GM18520 (cell line): ENCODE measurements around the gene VAV2.

ENCODE experiments used
- ATAC-seq: cut with Tn5 transposase; IDR thresholded peaks from one replicate; pipeline ENCODE4 v1.9.1; 2021; ENCODE audit not compliant: unreplicated experiment

VAV2 gene

GRCh38 chr9:134027561-134027960 lies 35.4 kb upstream of the VAV2 start:
- ATAC-seq = no peak

GRCh38 chr9:134026981-134027380 lies 34.9 kb upstream of the VAV2 start:
- ATAC-seq = no peak

DNA sequence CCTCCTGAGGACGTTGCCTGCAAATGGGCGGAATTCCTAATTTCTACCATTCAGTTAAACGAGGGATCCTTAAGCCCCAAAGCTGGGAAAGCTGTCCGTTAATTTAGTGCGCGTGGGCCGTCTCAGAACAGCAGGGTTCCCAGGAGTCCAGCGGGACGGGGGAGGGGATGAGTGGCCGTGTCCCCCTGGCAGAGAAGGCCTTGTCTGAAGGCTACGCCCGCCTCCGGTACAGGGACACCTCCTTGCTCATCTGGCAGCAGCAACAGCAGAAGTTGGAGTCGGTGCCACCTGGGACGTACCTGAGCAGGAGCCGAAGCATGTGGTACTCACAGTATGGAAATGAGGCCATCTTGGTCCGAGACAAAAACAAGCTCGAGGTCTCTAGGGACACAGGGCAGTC lies 34.5 kb upstream of the VAV2 start:
- ATAC-seq = no peak

DNA sequence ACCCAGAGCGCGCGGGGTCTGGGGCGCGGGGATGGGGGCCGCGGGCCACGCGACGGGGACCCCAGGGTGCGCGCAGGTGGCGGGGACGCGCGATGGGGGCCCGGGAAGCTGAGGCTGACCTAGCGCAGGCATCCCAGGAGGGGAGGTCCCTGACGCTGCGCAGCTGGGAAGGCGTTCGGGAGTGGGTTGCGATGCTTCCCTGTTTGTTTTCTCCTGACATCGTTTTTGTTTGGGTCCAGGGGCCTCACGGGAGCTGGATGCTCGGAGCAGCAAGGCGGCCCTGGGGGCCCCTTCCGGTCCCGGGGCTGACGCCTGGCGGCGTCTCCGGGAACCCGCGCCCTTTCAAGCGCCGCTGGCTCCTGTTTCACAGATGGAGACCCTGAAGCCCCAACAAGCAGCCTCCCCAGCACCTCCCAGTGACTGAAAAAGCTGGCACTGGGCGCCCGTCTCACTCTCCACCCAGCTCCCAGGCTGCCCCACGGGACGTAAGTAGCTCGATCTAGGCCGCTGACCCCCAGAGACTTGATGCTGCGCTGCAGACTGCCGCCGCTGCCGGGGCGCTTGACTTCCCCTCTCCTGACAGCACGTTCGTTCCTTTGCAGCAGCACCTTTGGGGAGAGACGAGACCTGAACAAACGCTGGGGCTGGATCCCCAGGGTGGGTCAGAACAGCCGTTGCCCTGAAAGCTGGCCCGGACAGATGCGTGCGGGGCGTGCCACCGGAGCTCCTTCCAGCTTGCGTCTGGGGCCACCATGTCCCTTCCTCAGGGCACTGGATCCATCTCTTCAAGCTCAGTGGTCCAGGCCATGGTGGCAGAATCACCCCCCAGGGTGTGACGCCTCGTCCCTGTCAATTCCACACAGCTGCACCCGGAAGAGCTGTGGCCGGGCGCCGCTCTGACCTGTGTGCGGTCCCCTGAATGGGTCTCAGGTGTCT lies 33.8 kb upstream of the VAV2 start:
- ATAC-seq = no peak

GRCh38 chr9:134024828-134025605 lies 32.9 kb upstream of the VAV2 start, which contains the start of gene BRD3OS:
Gene BRD3OS (plus strand): TSS chr9:134025481. CDS start chr9:134026748, 1,267 bp downstream.
- peak; percentile 94 for ATAC-seq

DNA sequence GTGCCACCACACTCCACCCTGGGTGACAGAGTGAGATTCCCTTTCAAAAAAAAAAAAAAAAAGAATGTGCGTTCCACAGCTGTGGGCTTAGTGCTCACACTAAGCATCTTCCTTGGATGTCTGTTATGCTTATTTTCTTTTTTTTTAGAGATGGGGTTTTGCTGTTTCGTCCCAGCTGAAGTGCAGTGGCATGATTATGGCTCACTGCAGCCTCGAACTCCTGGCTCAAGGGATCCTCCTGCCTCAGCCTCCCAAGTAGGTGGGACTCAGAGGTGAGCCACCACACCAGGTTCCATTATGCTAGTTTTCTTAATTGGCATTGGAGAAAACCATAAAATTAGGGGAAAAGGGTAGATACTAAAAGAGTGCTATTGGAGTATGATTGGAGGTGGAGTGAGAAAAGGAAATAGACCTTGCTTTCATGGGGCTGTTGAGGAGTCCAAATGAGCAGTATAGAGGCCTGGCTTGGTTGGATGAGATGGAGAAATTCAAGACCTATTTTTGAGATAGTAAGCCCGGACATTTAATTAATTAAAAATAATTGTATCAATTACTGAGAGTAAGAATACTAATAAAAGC lies 32.2 kb upstream of the VAV2 start:
- ATAC-seq = no peak

- no peak for ATAC-seq
Observed at GRCh38 chr9:134014946-134015345, 22.8 kb upstream of the VAV2 start.

GRCh38 chr9:134011401-134011800 lies 19.3 kb upstream of the VAV2 start:
- ATAC-seq = no peak

- ATAC-seq = no peak
Observed at GRCh38 chr9:134010310-134011173, 18.4 kb upstream of the VAV2 start.

DNA sequence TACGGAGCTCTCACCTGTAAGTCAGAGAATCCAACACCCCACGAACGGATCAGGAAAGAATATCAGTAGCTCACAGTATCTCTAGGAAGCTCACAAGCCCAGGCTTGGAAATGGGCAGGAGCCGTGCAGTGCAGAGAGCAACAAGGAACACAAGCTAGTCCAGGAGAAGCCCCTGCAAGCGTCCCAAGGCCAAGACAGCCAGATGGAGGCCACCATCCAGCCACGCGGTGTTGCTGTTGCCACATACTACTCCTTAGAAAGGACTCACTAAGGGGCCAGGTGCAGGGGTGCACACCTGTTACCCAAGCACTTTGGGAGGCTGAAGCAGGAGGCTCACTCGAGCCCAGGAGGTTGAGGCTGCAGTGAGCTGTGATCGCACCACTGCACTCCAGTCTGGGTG lies 15.4 kb upstream of the VAV2 start:
- ATAC-seq = no peak

DNA sequence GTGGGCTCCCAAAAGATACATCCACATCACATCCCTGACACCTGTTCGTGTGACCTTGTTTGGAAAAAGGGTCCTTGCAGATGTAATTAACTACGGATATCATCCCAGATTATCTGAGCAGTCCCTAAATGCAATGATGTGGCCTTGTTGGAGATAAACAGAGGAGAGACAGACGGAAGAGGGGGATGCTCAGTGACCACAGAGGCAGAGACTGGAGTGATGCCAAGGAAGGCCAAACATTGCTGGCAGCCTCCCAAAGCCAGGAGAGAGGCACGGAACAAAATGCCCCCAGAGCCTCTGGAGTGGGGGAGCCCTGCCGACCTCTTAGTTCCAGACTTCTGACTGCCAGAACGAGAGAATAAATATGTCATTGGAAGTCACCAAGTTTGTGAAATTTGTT lies 15.0 kb upstream of the VAV2 start:
- no peak for ATAC-seq

GRCh38 chr9:134005381-134005780 lies 13.3 kb upstream of the VAV2 start:
- ATAC-seq = no peak

DNA sequence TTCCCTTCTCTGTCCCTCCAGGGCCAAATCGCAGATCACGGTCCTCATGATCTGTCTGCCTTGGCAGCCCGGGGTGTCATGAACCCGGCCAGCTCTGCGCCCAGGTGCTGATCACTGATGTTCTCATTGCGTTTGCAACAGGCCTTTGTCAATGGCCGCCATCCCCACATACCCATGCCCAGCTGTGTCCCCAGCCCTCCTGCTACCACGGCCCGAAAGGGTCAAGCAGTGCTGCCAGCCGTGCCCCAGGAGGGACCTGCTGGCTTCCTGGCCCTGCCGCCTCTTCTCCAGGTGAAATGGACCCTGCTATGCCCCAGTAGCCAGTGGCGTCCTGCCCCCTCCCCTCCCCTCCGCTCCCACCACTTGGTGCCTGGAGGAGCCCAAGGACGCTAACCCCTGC lies 12.8 kb upstream of the VAV2 start:
- ATAC-seq = no peak

DNA sequence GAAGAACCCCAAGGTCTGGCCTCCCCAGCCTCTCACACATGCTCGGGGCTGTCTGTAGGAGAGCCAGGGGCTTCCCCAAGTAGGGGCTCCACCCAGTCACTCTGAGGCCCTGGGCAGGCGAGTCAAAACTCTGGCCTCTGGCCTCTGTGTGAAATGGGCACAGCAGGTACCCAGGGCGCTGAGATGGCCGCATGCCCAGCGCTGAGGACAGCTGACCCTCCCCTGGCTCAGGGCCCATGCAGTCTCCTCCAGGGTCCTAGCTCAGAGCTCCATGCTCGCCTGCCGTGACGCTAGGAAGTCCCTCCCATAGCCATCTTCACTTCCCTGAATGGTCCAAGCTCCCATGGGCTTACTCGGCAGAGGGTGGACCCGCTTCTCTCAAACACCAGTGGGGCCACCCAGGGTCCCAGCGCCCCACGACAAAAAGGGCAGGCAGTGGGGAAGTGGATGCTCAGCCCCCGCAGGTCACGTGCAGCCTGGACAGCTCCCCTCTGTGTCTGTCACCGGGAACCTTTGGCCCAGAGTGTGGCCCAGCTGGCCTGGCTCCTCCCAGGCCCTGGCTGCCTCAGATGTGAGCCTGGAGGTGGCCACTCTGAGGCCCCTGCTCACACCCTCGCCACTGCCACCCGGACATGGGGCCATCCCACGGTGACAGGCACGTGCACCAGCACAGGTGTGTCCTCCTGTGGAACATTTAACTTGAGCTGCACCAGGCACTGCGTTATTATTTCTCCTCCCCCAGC lies 12.2 kb upstream of the VAV2 start:
- ATAC-seq = no peak

- no peak for ATAC-seq
Observed at GRCh38 chr9:134003237-134003636, 11.1 kb upstream of the VAV2 start.

DNA sequence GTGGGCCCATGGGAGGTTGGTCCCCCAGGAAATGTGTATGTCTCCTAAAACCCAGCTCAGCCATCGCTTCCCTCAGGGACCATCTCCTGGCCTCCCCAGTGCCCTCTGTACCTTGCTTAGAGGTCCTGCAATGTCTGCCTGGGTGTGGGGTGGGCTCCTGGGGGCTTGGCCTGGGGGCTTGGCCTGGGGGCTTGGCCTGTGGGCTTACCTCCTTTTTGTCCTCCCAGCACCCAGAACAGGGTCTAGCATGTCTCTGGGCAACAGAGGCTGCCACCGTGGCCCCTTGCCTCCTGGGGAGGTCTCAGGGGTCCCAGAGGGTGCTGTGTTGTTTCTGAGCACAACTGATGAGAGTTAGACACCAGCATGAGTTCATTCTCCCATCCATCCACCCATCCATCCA lies 10.7 kb upstream of the VAV2 start:
- no peak for ATAC-seq

- no peak for ATAC-seq
Observed at GRCh38 chr9:133999851-134000265, 7.7 kb upstream of the VAV2 start.

GRCh38 chr9:133998915-133999595 lies 6.9 kb upstream of the VAV2 start:
- no peak for ATAC-seq

DNA sequence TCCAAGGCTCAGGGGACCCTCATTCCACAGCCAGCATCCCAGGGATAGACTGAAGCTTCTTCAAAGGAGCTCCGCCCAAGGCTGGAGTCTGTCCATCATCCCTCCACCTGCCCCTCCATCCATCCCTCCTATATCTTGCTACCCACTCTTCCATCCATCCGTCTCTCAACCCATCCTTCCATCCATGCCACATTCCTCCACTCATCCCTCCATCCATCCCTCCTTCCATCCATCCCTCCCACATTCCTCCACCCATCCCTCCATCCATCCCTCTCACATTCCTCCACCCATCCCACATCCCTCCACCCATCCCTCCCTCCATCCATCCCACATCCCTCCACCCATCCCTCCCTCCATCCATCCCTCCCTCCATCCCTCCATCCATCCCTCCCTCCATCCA lies 5.5 kb upstream of the VAV2 start:
- ATAC-seq = no peak
